GM21576 (cell line): Measurements from ENCODE around the gene IGFN1.

Experiments
- ATAC-seq: cut with Tn5 transposase; IDR thresholded peaks from one replicate; pipeline ENCODE4 v1.9.1; 2021; ENCODE audit warnings: mild to moderate bottlenecking, moderate library complexity; ENCODE audit not compliant: unreplicated experiment

The IGFN1 gene

GRCh38 chr1:201261771-201262547, 71.3 kb downstream of the IGFN1 start:
- no peak for ATAC-seq

- ATAC-seq = no peak
Observed at GRCh38 chr1:201262963-201263608, 72.5 kb downstream of the IGFN1 start.

GRCh38 chr1:201264072-201264471, 73.4 kb downstream of the IGFN1 start:
- no peak for ATAC-seq

GRCh38 chr1:201264554-201264953, 73.9 kb downstream of the IGFN1 start:
- no peak for ATAC-seq

- no peak for ATAC-seq
Observed at GRCh38 chr1:201265756-201266155, 75.1 kb downstream of the IGFN1 start.

GRCh38 chr1:201266276-201266675, 75.7 kb downstream of the IGFN1 start:
- ATAC-seq = no peak

- no peak for ATAC-seq
Observed at GRCh38 chr1:201266774-201267173, 76.2 kb downstream of the IGFN1 start.

- ATAC-seq = no peak
Observed at GRCh38 chr1:201267481-201268229, 77.0 kb downstream of the IGFN1 start.

GRCh38 chr1:201268604-201269151, 78.1 kb downstream of the IGFN1 start:
- no peak for ATAC-seq

- ATAC-seq = no peak
Observed at GRCh38 chr1:201269281-201269680, 78.7 kb downstream of the IGFN1 start.

GRCh38 chr1:201269900-201270410, 79.3 kb downstream of the IGFN1 start:
- ATAC-seq = no peak

GRCh38 chr1:201270616-201271390, 80.2 kb downstream of the IGFN1 start:
- no peak for ATAC-seq

- no peak for ATAC-seq
Observed at GRCh38 chr1:201272799-201273198, 82.2 kb downstream of the IGFN1 start.

- no peak for ATAC-seq
Observed at GRCh38 chr1:201274616-201275252, 84.1 kb downstream of the IGFN1 start.

- ATAC-seq = no peak
Observed at GRCh38 chr1:201275253-201275666, 84.6 kb downstream of the IGFN1 start.

- no peak for ATAC-seq
Observed at GRCh38 chr1:201276891-201277290, 86.3 kb downstream of the IGFN1 start.

- ATAC-seq = no peak
Observed at GRCh38 chr1:201277441-201277840, 86.8 kb downstream of the IGFN1 start.
